Esophagus muscularis mucosa (tissue), 3 donors: ENCODE results near the gene HARBI1.

Source experiments
- POLR2A ChIP-seq: fragments of 450-650 bp; IDR thresholded peaks from one replicate; pipeline ENCODE4 v1.6.1; 2017; ENCODE audit warnings: antibody characterized with exemption, moderate library complexity, mild to moderate bottlenecking, low read depth
- TF ChIP-seq, protein P1 (sequence below), 3 experiments: fragments of 200-600 bp in 2 of 3; fragments of 450-650 bp in 1 of 3; sonication (generic) in 2 of 3; IDR thresholded peaks; one replicate each; pipeline ENCODE4 v1.5.1; 2017 to 2019; ENCODE audit warnings: antibody characterized with exemption in 3 of 3, mild to moderate bottlenecking in 2 of 3, moderate library complexity in 1 of 3

GRCh38 chr11:46658259-46658658 is 41.2 kb upstream of the HARBI1 start:
- no peak for TF ChIP-seq POLR2A
- TF ChIP-seq, protein P1, sequence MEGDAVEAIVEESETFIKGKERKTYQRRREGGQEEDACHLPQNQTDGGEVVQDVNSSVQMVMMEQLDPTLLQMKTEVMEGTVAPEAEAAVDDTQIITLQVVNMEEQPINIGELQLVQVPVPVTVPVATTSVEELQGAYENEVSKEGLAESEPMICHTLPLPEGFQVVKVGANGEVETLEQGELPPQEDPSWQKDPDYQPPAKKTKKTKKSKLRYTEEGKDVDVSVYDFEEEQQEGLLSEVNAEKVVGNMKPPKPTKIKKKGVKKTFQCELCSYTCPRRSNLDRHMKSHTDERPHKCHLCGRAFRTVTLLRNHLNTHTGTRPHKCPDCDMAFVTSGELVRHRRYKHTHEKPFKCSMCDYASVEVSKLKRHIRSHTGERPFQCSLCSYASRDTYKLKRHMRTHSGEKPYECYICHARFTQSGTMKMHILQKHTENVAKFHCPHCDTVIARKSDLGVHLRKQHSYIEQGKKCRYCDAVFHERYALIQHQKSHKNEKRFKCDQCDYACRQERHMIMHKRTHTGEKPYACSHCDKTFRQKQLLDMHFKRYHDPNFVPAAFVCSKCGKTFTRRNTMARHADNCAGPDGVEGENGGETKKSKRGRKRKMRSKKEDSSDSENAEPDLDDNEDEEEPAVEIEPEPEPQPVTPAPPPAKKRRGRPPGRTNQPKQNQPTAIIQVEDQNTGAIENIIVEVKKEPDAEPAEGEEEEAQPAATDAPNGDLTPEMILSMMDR (IDR thresholded peaks at IDR 0.05) = no peak
